Astrocyte (in vitro differentiated cells and primary cell): ENCODE data around the gene RBP3. TPM values are rescaled to one million over a fixed set of nuclear protein-coding genes. Genes with fewer than 3 reads are reported as not detected.

Source experiments
- DNase-seq: peaks from one replicate; pipeline ENCODE4 v3.0.0-alpha.2; 2010; ENCODE audit warnings: low read depth
- FAIRE-seq: peaks from 2 replicates; lab custom pipeline; 2011; peaks lifted over from hg19 to GRCh38; lab: Jason Lieb, UNC
- H2AFZ ChIP-seq: 2 replicates; pipeline ENCODE4 v1.6.0; 2012; ENCODE audit warnings: low read depth, low read length, inconsistent platforms
- H3K27ac ChIP-seq: 2 replicates; pipeline ENCODE4 v1.5.1; 2011; ENCODE audit warnings: low read depth, low read length, inconsistent platforms
- H3K27me3 ChIP-seq: 2 replicates; pipeline ENCODE4 v1.6.0; 2011; ENCODE audit warnings: low read length, inconsistent platforms; ENCODE audit not compliant: insufficient read depth
- H3K36me3 ChIP-seq: 2 replicates; pipeline ENCODE4 v1.5.1; 2011; ENCODE audit warnings: low read length, inconsistent platforms; ENCODE audit not compliant: insufficient read depth
- H3K4me1 ChIP-seq: 2 replicates; pipeline ENCODE4 v1.5.1; 2011; ENCODE audit warnings: low read length, inconsistent platforms; ENCODE audit not compliant: insufficient read depth
- H3K4me2 ChIP-seq: 2 replicates; pipeline ENCODE4 v1.6.0; 2012; ENCODE audit warnings: low read length, inconsistent platforms
- H3K4me3 ChIP-seq: 2 replicates; pipeline ENCODE4 v1.5.1; 2011; ENCODE audit warnings: low read depth, mild to moderate bottlenecking, low read length, inconsistent platforms; ENCODE audit not compliant: insufficient read depth
- H3K79me2 ChIP-seq: 2 replicates; pipeline ENCODE4 v1.6.0; 2012; ENCODE audit warnings: mild to moderate bottlenecking, low read length, inconsistent platforms; ENCODE audit not compliant: insufficient read depth
- H3K9ac ChIP-seq: 2 replicates; pipeline ENCODE4 v1.6.0; 2012; ENCODE audit warnings: mild to moderate bottlenecking, low read length, inconsistent platforms
- H3K9me3 ChIP-seq: 2 replicates; pipeline ENCODE4 v1.5.1; 2012; ENCODE audit warnings: low read depth, mild to moderate bottlenecking, low read length, inconsistent platforms; ENCODE audit not compliant: insufficient read depth
- H4K20me1 ChIP-seq: 2 replicates; pipeline ENCODE4 v1.6.0; 2012; ENCODE audit warnings: low read length, inconsistent platforms; ENCODE audit not compliant: insufficient read depth
- H3K27ac Mint-ChIP-seq: one replicate; pipeline ENCODE4 v1.8.0; 2021; ENCODE audit warnings: mild to moderate bottlenecking, mixed read lengths; ENCODE audit not compliant: unreplicated experiment
- H3K27me3 Mint-ChIP-seq: one replicate; pipeline ENCODE4 v1.8.0; 2021; ENCODE audit warnings: low read depth, mixed read lengths; ENCODE audit not compliant: unreplicated experiment
- H3K36me3 Mint-ChIP-seq: one replicate; pipeline ENCODE4 v1.8.0; 2021; ENCODE audit warnings: low read depth, mixed read lengths; ENCODE audit not compliant: unreplicated experiment
- H3K4me1 Mint-ChIP-seq: one replicate; pipeline ENCODE4 v1.8.0; 2021; ENCODE audit warnings: low read depth, mixed read lengths; ENCODE audit not compliant: unreplicated experiment
- H3K4me3 Mint-ChIP-seq: one replicate; pipeline ENCODE4 v1.8.0; 2021; ENCODE audit warnings: mild to moderate bottlenecking, moderate library complexity, mixed read lengths; ENCODE audit not compliant: unreplicated experiment
- H3K9me3 Mint-ChIP-seq: one replicate; pipeline ENCODE4 v1.8.0; 2021; ENCODE audit warnings: mild to moderate bottlenecking, mixed read lengths; ENCODE audit not compliant: unreplicated experiment
- CTCF ChIP-seq: IDR thresholded peaks from 2 replicates; pipeline ENCODE4 v1.5.1; 2011; ENCODE audit warnings: low read depth, mild to moderate bottlenecking, inconsistent platforms, low read length, moderate library complexity; ENCODE audit not compliant: insufficient read depth
- EZH2 ChIP-seq: IDR thresholded peaks from 2 replicates; pipeline ENCODE4 v1.6.1; 2012; ENCODE audit warnings: mild to moderate bottlenecking, low read length, inconsistent platforms; ENCODE audit not compliant: insufficient read depth
- total RNA-seq: library from RNA; stranded (reverse); gene quantifications from 2 replicates; pipeline ENCODE4 v1.2.1, GENCODE V29; 2021

Gene RBP3
- total RNA-seq, 1 donor from 2014 or later: not detected

GRCh38 chr10:47340608-47341170 lies 7.5 kb upstream of the RBP3 start:
- Histone ChIP-seq H4K20me1 (no peaks in the 10 kb centered on the region), H3K9me3 (no peaks in the 10 kb centered on the region), H3K9ac (no peak overlapping the region), H3K4me3 (no peak overlapping the region), H2AFZ (no peak overlapping the region), H3K27me3 (peaks cover 8% of the 10 kb centered on the region), H3K36me3 (no peaks in the 10 kb centered on the region), H3K4me2 (no peak overlapping the region), H3K79me2 (no peaks in the 10 kb centered on the region), H3K27ac (no peak overlapping the region), H3K4me1 (no peaks in the 10 kb centered on the region)
- Mint-ChIP-seq H3K36me3 (no peaks in the 10 kb centered on the region), H3K27me3 (peaks cover 45% of the 10 kb centered on the region), H3K27ac (no peak overlapping the region), H3K4me1 (no peaks in the 10 kb centered on the region), H3K9me3 (no peaks in the 10 kb centered on the region), H3K4me3 (no peak overlapping the region)
- DNase-seq: no peak
- FAIRE-seq: no peak
- TF ChIP-seq CTCF: peak; percentile 97
- no peak for TF ChIP-seq EZH2

GRCh38 chr10:47344996-47345870 lies 2.9 kb upstream of the RBP3 start:
- no peak overlapping the region for H3K4me2 ChIP-seq
- peaks cover 2% of the 10 kb centered on the region for H3K9me3 Mint-ChIP-seq
- no peaks in the 10 kb centered on the region for H3K36me3 ChIP-seq
- H3K27me3 Mint-ChIP-seq: peaks cover 22% of the 10 kb centered on the region
- no peak overlapping the region for H3K4me3 Mint-ChIP-seq
- no peak overlapping the region for H2AFZ ChIP-seq
- no peaks in the 10 kb centered on the region for H3K36me3 Mint-ChIP-seq
- no peak for FAIRE-seq
- H3K4me1 ChIP-seq: no peaks in the 10 kb centered on the region
- H3K4me3 ChIP-seq: no peak overlapping the region
- H3K9me3 ChIP-seq: no peaks in the 10 kb centered on the region
- H3K27ac ChIP-seq: no peak overlapping the region
- no peaks in the 10 kb centered on the region for H4K20me1 ChIP-seq
- no peak for DNase-seq
- H3K4me1 Mint-ChIP-seq: no peaks in the 10 kb centered on the region
- H3K9ac ChIP-seq: no peak overlapping the region
- no peak for TF ChIP-seq CTCF
- TF ChIP-seq EZH2: no peak
- peaks cover 6% of the 10 kb centered on the region for H3K27me3 ChIP-seq
- no peaks in the 10 kb centered on the region for H3K79me2 ChIP-seq
- H3K27ac Mint-ChIP-seq: no peak overlapping the region
